Measurements from ENCODE around the gene RAB11FIP4.
A peak's percentile ranks its signal among the peaks of the same experiment; 100 is the strongest.

Gene RAB11FIP4

DNA sequence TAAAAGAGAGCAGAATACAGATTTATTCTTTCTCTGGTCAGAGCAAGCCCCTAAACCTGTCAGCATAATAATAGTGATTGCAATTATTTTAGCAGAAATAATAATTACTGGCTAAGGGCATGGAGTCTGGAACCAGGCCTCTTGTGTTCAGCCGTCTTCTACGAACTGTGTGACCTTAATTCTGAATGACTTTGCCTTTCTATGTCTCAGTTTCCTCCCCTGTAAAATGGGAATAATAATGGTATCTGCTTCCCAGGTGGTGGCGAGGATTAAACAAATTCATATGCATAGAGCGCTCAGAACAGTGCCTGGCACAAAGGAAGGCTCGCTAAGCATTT, 33.4 kb downstream of the RAB11FIP4 start:
- H3K4me3 ChIP-seq (ENCODE audit: control insufficient read depth, low read depth, low read length): no peak overlapping the region
- no peak for DNase-seq (ENCODE audit: low read depth)
- TF ChIP-seq, protein P1, sequence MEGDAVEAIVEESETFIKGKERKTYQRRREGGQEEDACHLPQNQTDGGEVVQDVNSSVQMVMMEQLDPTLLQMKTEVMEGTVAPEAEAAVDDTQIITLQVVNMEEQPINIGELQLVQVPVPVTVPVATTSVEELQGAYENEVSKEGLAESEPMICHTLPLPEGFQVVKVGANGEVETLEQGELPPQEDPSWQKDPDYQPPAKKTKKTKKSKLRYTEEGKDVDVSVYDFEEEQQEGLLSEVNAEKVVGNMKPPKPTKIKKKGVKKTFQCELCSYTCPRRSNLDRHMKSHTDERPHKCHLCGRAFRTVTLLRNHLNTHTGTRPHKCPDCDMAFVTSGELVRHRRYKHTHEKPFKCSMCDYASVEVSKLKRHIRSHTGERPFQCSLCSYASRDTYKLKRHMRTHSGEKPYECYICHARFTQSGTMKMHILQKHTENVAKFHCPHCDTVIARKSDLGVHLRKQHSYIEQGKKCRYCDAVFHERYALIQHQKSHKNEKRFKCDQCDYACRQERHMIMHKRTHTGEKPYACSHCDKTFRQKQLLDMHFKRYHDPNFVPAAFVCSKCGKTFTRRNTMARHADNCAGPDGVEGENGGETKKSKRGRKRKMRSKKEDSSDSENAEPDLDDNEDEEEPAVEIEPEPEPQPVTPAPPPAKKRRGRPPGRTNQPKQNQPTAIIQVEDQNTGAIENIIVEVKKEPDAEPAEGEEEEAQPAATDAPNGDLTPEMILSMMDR (conservative IDR thresholded peaks at IDR 0.05; ENCODE audit: control insufficient read depth, insufficient read depth, low read depth, low read length): no peak

GRCh38 chr17:31425282-31426040, 34.0 kb downstream of the RAB11FIP4 start:
- DNase-seq (ENCODE audit: low read depth): peak; percentile 30

GRCh38 chr17:31427684-31428083, 36.2 kb downstream of the RAB11FIP4 start:
- no peak for DNase-seq (ENCODE audit: low read depth)
- TF ChIP-seq, protein P1 (conservative IDR thresholded peaks at IDR 0.05; ENCODE audit: control insufficient read depth, insufficient read depth, low read depth, low read length): no peak
- no peak overlapping the region for H3K4me3 ChIP-seq (ENCODE audit: control insufficient read depth, low read depth, low read length)

More at GRCh38 chr17:31425282-31426040, 34.0 kb downstream of the RAB11FIP4 start:
- TF ChIP-seq, protein P1 (conservative IDR thresholded peaks at IDR 0.05; ENCODE audit: control insufficient read depth, insufficient read depth, low read depth, low read length): no peak
- H3K4me3 ChIP-seq (ENCODE audit: control insufficient read depth, low read depth, low read length): no peak overlapping the region

- no peak for DNase-seq (ENCODE audit: low read depth)
- TF ChIP-seq, protein P1 (conservative IDR thresholded peaks at IDR 0.05; ENCODE audit: control insufficient read depth, insufficient read depth, low read depth, low read length): no peak
- H3K4me3 ChIP-seq (ENCODE audit: control insufficient read depth, low read depth, low read length): no peak overlapping the region
Measured at GRCh38 chr17:31428111-31428510, 36.6 kb downstream of the RAB11FIP4 start.

DNA sequence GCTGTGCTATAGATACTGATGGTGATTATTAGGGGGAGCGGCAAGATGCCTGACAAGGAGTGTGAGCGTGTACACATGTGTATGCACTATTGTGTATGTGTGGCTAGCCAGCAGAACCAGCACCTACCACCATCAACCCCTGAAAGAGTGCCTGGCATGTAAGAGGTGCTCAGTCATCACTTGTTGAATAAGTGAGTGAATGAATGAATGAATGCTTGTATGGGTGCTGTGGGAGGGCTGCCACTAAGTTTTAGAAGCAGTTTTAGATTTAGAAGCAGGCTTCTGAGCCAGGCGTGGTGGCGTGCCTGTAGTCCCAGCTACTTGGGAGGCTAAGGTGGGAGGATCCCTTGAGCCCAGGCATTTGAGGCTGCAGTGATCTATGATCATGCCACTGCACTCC, 37.0 kb downstream of the RAB11FIP4 start:
- no peak for DNase-seq (ENCODE audit: low read depth)
- no peak overlapping the region for H3K4me3 ChIP-seq (ENCODE audit: control insufficient read depth, low read depth, low read length)
- TF ChIP-seq, protein P1 (conservative IDR thresholded peaks at IDR 0.05; ENCODE audit: control insufficient read depth, insufficient read depth, low read depth, low read length): no peak

- DNase-seq (ENCODE audit: low read depth): no peak
- TF ChIP-seq, protein P1 (conservative IDR thresholded peaks at IDR 0.05; ENCODE audit: control insufficient read depth, insufficient read depth, low read depth, low read length): no peak
- no peak overlapping the region for H3K4me3 ChIP-seq (ENCODE audit: control insufficient read depth, low read depth, low read length)
Measured at GRCh38 chr17:31431098-31431851, 39.8 kb downstream of the RAB11FIP4 start.

All from fibroblast of mammary gland (primary cell).